ENCODE data around the gene TMEM135. TPM values are rescaled to one million over a fixed set of nuclear protein-coding genes. Genes with fewer than 3 reads are reported as not detected.
"Not testable (repeated sequence)": the region's sequence is repeated elsewhere in the genome, so short reads cannot be mapped to it uniquely, and the experiment has no call there.

The TMEM135 gene
- total RNA-seq, 2 experiments from 2014 or later: 14.1 to 15.6 TPM

GRCh38 chr11:87002918-87003317 is 34.8 kb upstream of the TMEM135 start:
- Histone ChIP-seq H3K4me1 (ENCODE audit: insufficient read depth, low read length) (no peaks in the 10 kb centered on the region), H3K27me3 (ENCODE audit: control insufficient read depth in 1 of 2, insufficient read depth in 2 of 2, low read length in 2 of 2) (no peaks in the 10 kb centered on the region), H3K4me3 (ENCODE audit: low read length) (no peak overlapping the region), H3K36me3 (ENCODE audit: insufficient read depth, low read length) (no peaks in the 10 kb centered on the region), H3K9me3 (ENCODE audit: control insufficient read depth in 1 of 2, insufficient read depth in 1 of 2, low read length in 2 of 2) (no peaks in the 10 kb centered on the region), H3K27ac (ENCODE audit: low read depth in 1 of 2, low read length in 2 of 2) (no peak overlapping the region)
- intact Hi-C loops (cut with DNase I, micrococcal nuclease): no loop called here
- Mint-ChIP-seq H3K27ac (no peak overlapping the region), H3K4me1 (ENCODE audit: low read depth) (no peaks in the 10 kb centered on the region), H3K9me3 (no peaks in the 10 kb centered on the region), H3K4me3 (no peak overlapping the region), H3K27me3 (no peaks in the 10 kb centered on the region), H3K36me3 (ENCODE audit: low read depth) (no peaks in the 10 kb centered on the region)
- ChIA-PET CTCF (no interaction called here), POLR2A (no interaction called here)
- ATAC-seq (ENCODE audit: poor library complexity): no peak
- TF ChIP-seq, protein P1, sequence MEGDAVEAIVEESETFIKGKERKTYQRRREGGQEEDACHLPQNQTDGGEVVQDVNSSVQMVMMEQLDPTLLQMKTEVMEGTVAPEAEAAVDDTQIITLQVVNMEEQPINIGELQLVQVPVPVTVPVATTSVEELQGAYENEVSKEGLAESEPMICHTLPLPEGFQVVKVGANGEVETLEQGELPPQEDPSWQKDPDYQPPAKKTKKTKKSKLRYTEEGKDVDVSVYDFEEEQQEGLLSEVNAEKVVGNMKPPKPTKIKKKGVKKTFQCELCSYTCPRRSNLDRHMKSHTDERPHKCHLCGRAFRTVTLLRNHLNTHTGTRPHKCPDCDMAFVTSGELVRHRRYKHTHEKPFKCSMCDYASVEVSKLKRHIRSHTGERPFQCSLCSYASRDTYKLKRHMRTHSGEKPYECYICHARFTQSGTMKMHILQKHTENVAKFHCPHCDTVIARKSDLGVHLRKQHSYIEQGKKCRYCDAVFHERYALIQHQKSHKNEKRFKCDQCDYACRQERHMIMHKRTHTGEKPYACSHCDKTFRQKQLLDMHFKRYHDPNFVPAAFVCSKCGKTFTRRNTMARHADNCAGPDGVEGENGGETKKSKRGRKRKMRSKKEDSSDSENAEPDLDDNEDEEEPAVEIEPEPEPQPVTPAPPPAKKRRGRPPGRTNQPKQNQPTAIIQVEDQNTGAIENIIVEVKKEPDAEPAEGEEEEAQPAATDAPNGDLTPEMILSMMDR (IDR thresholded peaks at IDR 0.05): no peak
- DNase-seq: no peak

GRCh38 chr11:87004281-87004680 is 33.5 kb upstream of the TMEM135 start:
- CTCF ChIA-PET: not testable (repeated sequence)

DNA sequence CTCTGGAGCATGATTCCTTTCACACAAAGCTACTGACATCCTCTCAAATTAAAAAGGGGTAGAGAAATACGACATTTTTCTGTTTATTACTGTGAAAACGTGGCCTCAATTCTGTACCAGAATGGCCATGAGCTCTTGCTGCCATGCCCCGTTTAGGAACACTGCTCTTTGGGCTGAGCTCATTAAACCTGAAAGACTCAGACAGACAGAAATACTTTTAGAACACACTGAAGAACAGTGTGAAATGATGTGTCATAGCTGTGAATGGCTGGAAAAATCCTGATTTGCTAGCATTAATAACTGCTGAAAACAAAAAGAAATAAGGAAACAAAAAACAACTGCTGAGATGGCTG is 32.2 kb upstream of the TMEM135 start:
- Mint-ChIP-seq H3K4me1 (ENCODE audit: low read depth) (no peaks in the 10 kb centered on the region), H3K27me3 (no peaks in the 10 kb centered on the region), H3K27ac (no peak overlapping the region), H3K4me3 (no peak overlapping the region), H3K36me3 (ENCODE audit: low read depth) (no peaks in the 10 kb centered on the region), H3K9me3 (no peaks in the 10 kb centered on the region)
- H3K36me3 ChIP-seq (ENCODE audit: insufficient read depth, low read length): no peaks in the 10 kb centered on the region
- ChIA-PET CTCF (no interaction called here), POLR2A (no interaction called here)
- ATAC-seq (ENCODE audit: poor library complexity): no peak
- no peaks in the 10 kb centered on the region for H3K9me3 ChIP-seq (ENCODE audit: control insufficient read depth in 1 of 2, insufficient read depth in 1 of 2, low read length in 2 of 2)
- TF ChIP-seq, protein P1 (IDR thresholded peaks at IDR 0.05): no peak
- intact Hi-C loops (cut with DNase I, micrococcal nuclease): no loop called here
- no peaks in the 10 kb centered on the region for H3K27me3 ChIP-seq (ENCODE audit: control insufficient read depth in 1 of 2, insufficient read depth in 2 of 2, low read length in 2 of 2)
- no peaks in the 10 kb centered on the region for H3K4me1 ChIP-seq (ENCODE audit: insufficient read depth, low read length)
- no peak for DNase-seq
- H3K4me3 ChIP-seq (ENCODE audit: low read length): no peak overlapping the region
- H3K27ac ChIP-seq (ENCODE audit: low read depth in 1 of 2, low read length in 2 of 2): no peak overlapping the region

More at GRCh38 chr11:87004281-87004680, 33.5 kb upstream of the TMEM135 start:
- H3K9me3 ChIP-seq (ENCODE audit: control insufficient read depth in 1 of 2, insufficient read depth in 1 of 2, low read length in 2 of 2); H3K36me3 ChIP-seq (ENCODE audit: insufficient read depth, low read length); H3K9me3 Mint-ChIP-seq; intact Hi-C loops (cut with DNase I, micrococcal nuclease); POLR2A ChIA-PET; H3K27me3 ChIP-seq (ENCODE audit: control insufficient read depth in 1 of 2, insufficient read depth in 2 of 2, low read length in 2 of 2); H3K4me3 ChIP-seq (ENCODE audit: low read length); H3K36me3 Mint-ChIP-seq (ENCODE audit: low read depth); ATAC-seq (ENCODE audit: poor library complexity); H3K4me1 Mint-ChIP-seq (ENCODE audit: low read depth); H3K27ac Mint-ChIP-seq; H3K27me3 Mint-ChIP-seq; H3K27ac ChIP-seq (ENCODE audit: low read depth in 1 of 2, low read length in 2 of 2); H3K4me3 Mint-ChIP-seq; H3K4me1 ChIP-seq (ENCODE audit: insufficient read depth, low read length); DNase-seq: not testable (repeated sequence)

- no peaks in the 10 kb centered on the region for H3K36me3 ChIP-seq (ENCODE audit: insufficient read depth, low read length)
- Mint-ChIP-seq H3K9me3 (no peaks in the 10 kb centered on the region), H3K27ac (no peak overlapping the region), H3K27me3 (no peaks in the 10 kb centered on the region), H3K4me1 (ENCODE audit: low read depth) (no peaks in the 10 kb centered on the region), H3K36me3 (ENCODE audit: low read depth) (no peaks in the 10 kb centered on the region), H3K4me3 (no peak overlapping the region)
- ChIA-PET POLR2A (no interaction called here), CTCF (no interaction called here)
- H3K4me1 ChIP-seq (ENCODE audit: insufficient read depth, low read length): no peaks in the 10 kb centered on the region
- intact Hi-C loops (cut with DNase I, micrococcal nuclease): no loop called here
- no peak for ATAC-seq (ENCODE audit: poor library complexity)
- no peak overlapping the region for H3K4me3 ChIP-seq (ENCODE audit: low read length)
- DNase-seq: no peak
- no peaks in the 10 kb centered on the region for H3K9me3 ChIP-seq (ENCODE audit: control insufficient read depth in 1 of 2, insufficient read depth in 1 of 2, low read length in 2 of 2)
- no peaks in the 10 kb centered on the region for H3K27me3 ChIP-seq (ENCODE audit: control insufficient read depth in 1 of 2, insufficient read depth in 2 of 2, low read length in 2 of 2)
- TF ChIP-seq, protein P1 (IDR thresholded peaks at IDR 0.05): no peak
- H3K27ac ChIP-seq (ENCODE audit: low read depth in 1 of 2, low read length in 2 of 2): no peak overlapping the region
Measured at GRCh38 chr11:87006035-87006434, 31.7 kb upstream of the TMEM135 start.
